WTC11 (cell line): Measurements from ENCODE around the gene RFLNA. TPM values are rescaled to one million over a fixed set of nuclear protein-coding genes. Genes with fewer than 3 reads are reported as not detected.

Experiments
- ATAC-seq: fragments of 200-7000 bp; cut with Tn5 transposase; 2 replicates; pipeline ENCODE4 v1.10.0; 2021; ENCODE audit warnings: mild to moderate bottlenecking, moderate library complexity
- CTCF ChIA-PET: fragments of 300-600 bp; sonication (Branson Sonifier 250); formaldehyde crosslinking; loops from one replicate; lab custom pipeline; 2021; ENCODE audit warnings: antibody characterized with exemption; lab: Charles Lee
- POLR2A ChIA-PET: fragments of 350-600 bp; sonication (Branson Sonifier 250); formaldehyde crosslinking; loops from one replicate; lab custom pipeline; 2021; ENCODE audit warnings: antibody characterized with exemption; lab: Charles Lee
- DNase-seq: peaks from one replicate; pipeline ENCODE4 v3.0.0; 2021; ENCODE audit warnings: low spot score
- H3K27ac Mint-ChIP-seq: 2 replicates; pipeline ENCODE4 v1.8.0; 2021; ENCODE audit warnings: mixed read lengths
- H3K27me3 Mint-ChIP-seq: 2 replicates; pipeline ENCODE4 v1.8.0; 2021; ENCODE audit warnings: low read depth, mild to moderate bottlenecking, moderate library complexity, mixed read lengths
- H3K36me3 Mint-ChIP-seq: 2 replicates; pipeline ENCODE4 v1.8.0; 2021; ENCODE audit warnings: mixed read lengths
- H3K4me1 Mint-ChIP-seq: 2 replicates; pipeline ENCODE4 v1.8.0; 2022; ENCODE audit warnings: mixed read lengths
- H3K4me3 Mint-ChIP-seq: 2 replicates; pipeline ENCODE4 v1.8.0; 2021; ENCODE audit warnings: mild to moderate bottlenecking, moderate library complexity, mixed read lengths
- H3K9me3 Mint-ChIP-seq: 2 replicates; pipeline ENCODE4 v1.8.0; 2021; ENCODE audit warnings: mixed read lengths
- CREB1 ChIP-seq: sonication (generic); formaldehyde crosslinking; IDR thresholded peaks from 2 replicates; pipeline ENCODE4 v1.8.0; 2023; ENCODE audit warnings: mild to moderate bottlenecking, missing genetic modification reagents
- EMX1 ChIP-seq: fragments of 250-450 bp; sonication (Bioruptor Pico); IDR thresholded peaks from 2 replicates; pipeline ENCODE4 v1.8.0; 2021; ENCODE audit warnings: mild to moderate bottlenecking
- ETV6 ChIP-seq: sonication (generic); formaldehyde crosslinking; IDR thresholded peaks from 2 replicates; pipeline ENCODE4 v1.8.1; 2022; ENCODE audit warnings: mild to moderate bottlenecking, missing genetic modification reagents
- GRHL2 ChIP-seq: fragments of 250-450 bp; sonication (Bioruptor Pico); IDR thresholded peaks from 2 replicates; pipeline ENCODE4 v1.8.0; 2022; ENCODE audit warnings: mild to moderate bottlenecking, moderate library complexity; ENCODE audit not compliant: insufficient replicate concordance, severe bottlenecking
- HMGA2 ChIP-seq: fragments of 250-450 bp; sonication (Bioruptor Pico); IDR thresholded peaks from 2 replicates; pipeline ENCODE4 v1.4.0; 2021; ENCODE audit warnings: mild to moderate bottlenecking, moderate library complexity
- MYBL2 ChIP-seq: sonication (generic); formaldehyde crosslinking; IDR thresholded peaks from 2 replicates; pipeline ENCODE4 v1.8.1; 2023; ENCODE audit warnings: mild to moderate bottlenecking, moderate library complexity, missing genetic modification reagents
- NR2C2 ChIP-seq: sonication (generic); formaldehyde crosslinking; IDR thresholded peaks from 2 replicates; pipeline ENCODE4 v1.8.0; 2022; ENCODE audit warnings: mild to moderate bottlenecking, missing genetic modification reagents
- RORB ChIP-seq: fragments of 250-450 bp; sonication (Bioruptor Pico); IDR thresholded peaks from 2 replicates; pipeline ENCODE4 v1.9.0; 2021; ENCODE audit warnings: mild to moderate bottlenecking
- SMAD4 ChIP-seq: sonication (generic); formaldehyde crosslinking; IDR thresholded peaks from 2 replicates; pipeline ENCODE4 v1.8.0; 2022; ENCODE audit warnings: mild to moderate bottlenecking, missing genetic modification reagents
- TEAD1 ChIP-seq: sonication (generic); formaldehyde crosslinking; IDR thresholded peaks from 2 replicates; pipeline ENCODE4 v1.8.0; 2022; ENCODE audit warnings: mild to moderate bottlenecking, missing genetic modification reagents
- TP53 ChIP-seq: sonication (generic); formaldehyde crosslinking; IDR thresholded peaks from 2 replicates; pipeline ENCODE4 v1.8.1; 2023; ENCODE audit warnings: mild to moderate bottlenecking, missing genetic modification reagents
- ZNF138 ChIP-seq: sonication (generic); formaldehyde crosslinking; conservative IDR thresholded peaks from 2 replicates; pipeline ENCODE4 v1.8.1; 2022; ENCODE audit warnings: mild to moderate bottlenecking, moderate library complexity, missing genetic modification reagents
- ZNF219 ChIP-seq: sonication (generic); formaldehyde crosslinking; IDR thresholded peaks from 2 replicates; pipeline ENCODE4 v1.8.0; 2023; ENCODE audit warnings: missing genetic modification reagents, mild to moderate bottlenecking, borderline replicate concordance
- ZNF423 ChIP-seq: fragments of 250-450 bp; sonication (Bioruptor Pico); IDR thresholded peaks from 2 replicates; pipeline ENCODE4 v2.1.2; 2022; ENCODE audit warnings: mild to moderate bottlenecking, moderate library complexity
- total RNA-seq: library from RNA; stranded (reverse); gene quantifications from 3 replicates; pipeline ENCODE4 v1.2.3, GENCODE V29; 2021
- TF ChIP-seq, protein P1 (sequence below): sonication (generic); formaldehyde crosslinking; IDR thresholded peaks from 2 replicates; pipeline ENCODE4 v1.8.1; 2022; ENCODE audit warnings: low read depth, missing genetic modification reagents, borderline replicate concordance
- TF ChIP-seq, protein P2 (sequence below): sonication (generic); formaldehyde crosslinking; IDR thresholded peaks from 2 replicates; pipeline ENCODE4 v1.8.1; 2022; ENCODE audit warnings: missing genetic modification reagents, borderline replicate concordance
- TF ChIP-seq, protein P3 (sequence below): sonication (generic); formaldehyde crosslinking; IDR thresholded peaks from 2 replicates; pipeline ENCODE4 v1.8.0; 2022; ENCODE audit warnings: mild to moderate bottlenecking, missing genetic modification reagents
- TF ChIP-seq, protein P4 (sequence below): sonication (generic); formaldehyde crosslinking; IDR thresholded peaks from 2 replicates; pipeline ENCODE4 v1.8.0; 2022; ENCODE audit warnings: mild to moderate bottlenecking, missing genetic modification reagents
- TF ChIP-seq, protein P5 (sequence below): fragments of 200-600 bp; IDR thresholded peaks from 2 replicates; pipeline ENCODE4 v1.8.0; 2022; ENCODE audit warnings: antibody characterized with exemption
- TF ChIP-seq, protein P6 (sequence below): sonication (generic); formaldehyde crosslinking; IDR thresholded peaks from 2 replicates; pipeline ENCODE4 v1.8.0; 2023; ENCODE audit warnings: mild to moderate bottlenecking, missing genetic modification reagents
- TF ChIP-seq, protein P7 (sequence below): fragments of 250-450 bp; sonication (Bioruptor Pico); IDR thresholded peaks from 2 replicates; pipeline ENCODE4 v2.1.2; 2022; ENCODE audit warnings: mild to moderate bottlenecking, moderate library complexity

Gene RFLNA
- total RNA-seq, 1 experiment from 2014 or later = 6.3 TPM

DNA sequence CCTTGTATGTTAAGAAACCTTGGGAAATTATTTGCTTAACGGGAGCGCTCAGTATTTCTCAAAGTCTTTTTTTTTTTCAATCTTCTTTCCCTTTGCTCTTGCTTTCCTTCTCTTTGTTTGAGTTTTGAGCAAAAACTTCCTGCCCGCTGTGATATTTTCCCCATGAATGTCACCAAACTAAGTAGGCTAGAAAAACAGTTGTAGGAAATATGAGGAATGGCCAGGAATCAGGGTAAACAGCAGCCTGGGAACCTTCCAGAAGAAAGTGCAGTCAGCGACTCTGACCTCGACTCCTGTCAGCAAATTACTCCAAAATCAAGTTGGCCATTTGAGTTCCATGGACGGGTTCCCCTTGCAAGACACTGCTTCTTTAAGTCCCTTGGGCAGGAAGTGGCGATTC is 11.6 kb upstream of the RFLNA start:
- ChIA-PET POLR2A (no interaction called here), CTCF (interaction anchor here (0.8 kb wide), 1 partner anchor 10 kb away, joined by 3 read pairs; no protein-coding TSS in a partner anchor)
- Mint-ChIP-seq H3K4me1 (peaks cover 20% of the 10 kb centered on the region), H3K9me3 (peaks cover 33% of the 10 kb centered on the region), H3K27me3 (peaks cover 36% of the 10 kb centered on the region), H3K4me3 (no peak overlapping the region), H3K27ac (no peak overlapping the region), H3K36me3 (peaks cover 22% of the 10 kb centered on the region)
- DNase-seq (no peak), ATAC-seq (no peak)
- TF ChIP-seq TP53 (CRISPR knock-in tag) = no peak
- no peak for TF ChIP-seq ZNF423 (CRISPR knock-in tag)
- TF ChIP-seq CREB1 (CRISPR knock-in tag) = no peak
- no peak for TF ChIP-seq HMGA2 (CRISPR knock-in tag)
- TF ChIP-seq RORB (CRISPR knock-in tag) = no peak
- TF ChIP-seq ZNF219 (CRISPR knock-in tag) = no peak
- TF ChIP-seq, protein P1, sequence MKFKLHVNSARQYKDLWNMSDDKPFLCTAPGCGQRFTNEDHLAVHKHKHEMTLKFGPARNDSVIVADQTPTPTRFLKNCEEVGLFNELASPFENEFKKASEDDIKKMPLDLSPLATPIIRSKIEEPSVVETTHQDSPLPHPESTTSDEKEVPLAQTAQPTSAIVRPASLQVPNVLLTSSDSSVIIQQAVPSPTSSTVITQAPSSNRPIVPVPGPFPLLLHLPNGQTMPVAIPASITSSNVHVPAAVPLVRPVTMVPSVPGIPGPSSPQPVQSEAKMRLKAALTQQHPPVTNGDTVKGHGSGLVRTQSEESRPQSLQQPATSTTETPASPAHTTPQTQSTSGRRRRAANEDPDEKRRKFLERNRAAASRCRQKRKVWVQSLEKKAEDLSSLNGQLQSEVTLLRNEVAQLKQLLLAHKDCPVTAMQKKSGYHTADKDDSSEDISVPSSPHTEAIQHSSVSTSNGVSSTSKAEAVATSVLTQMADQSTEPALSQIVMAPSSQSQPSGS (CRISPR knock-in tag) = no peak

DNA sequence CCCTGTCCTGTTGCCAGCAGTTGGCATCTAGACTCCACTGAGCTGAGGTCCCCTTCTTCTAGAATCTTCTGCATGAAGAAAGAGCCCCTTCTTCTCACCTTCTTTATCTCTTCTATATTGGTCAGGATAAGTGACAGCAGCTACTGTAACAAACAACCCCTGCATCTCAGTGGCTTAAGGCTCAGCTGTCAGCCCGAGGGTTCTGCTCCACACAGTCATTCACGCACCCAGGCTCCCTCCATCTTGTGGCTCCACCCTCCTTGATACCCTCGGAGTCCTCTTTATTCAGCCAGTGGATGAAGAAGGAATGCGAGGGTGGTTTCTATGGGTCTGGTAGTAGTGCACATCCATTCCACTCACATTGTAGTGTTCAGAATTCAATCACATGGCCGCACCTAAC is 10.5 kb upstream of the RFLNA start:
- ChIA-PET POLR2A (no interaction called here), CTCF (interaction anchor here (0.8 kb wide), 1 partner anchor 11 kb away, joined by 3 read pairs; no protein-coding TSS in a partner anchor)
- no peak for ATAC-seq
- no peak overlapping the region for H3K4me3 Mint-ChIP-seq
- H3K9me3 Mint-ChIP-seq = peaks cover 36% of the 10 kb centered on the region
- H3K27me3 Mint-ChIP-seq = peaks cover 36% of the 10 kb centered on the region
- DNase-seq = no peak
- peaks cover 22% of the 10 kb centered on the region for H3K36me3 Mint-ChIP-seq
- H3K27ac Mint-ChIP-seq = no peak overlapping the region
- H3K4me1 Mint-ChIP-seq = peaks cover 10% of the 10 kb centered on the region
- TF ChIP-seq GRHL2 = no peak
- TF ChIP-seq, protein P2, sequence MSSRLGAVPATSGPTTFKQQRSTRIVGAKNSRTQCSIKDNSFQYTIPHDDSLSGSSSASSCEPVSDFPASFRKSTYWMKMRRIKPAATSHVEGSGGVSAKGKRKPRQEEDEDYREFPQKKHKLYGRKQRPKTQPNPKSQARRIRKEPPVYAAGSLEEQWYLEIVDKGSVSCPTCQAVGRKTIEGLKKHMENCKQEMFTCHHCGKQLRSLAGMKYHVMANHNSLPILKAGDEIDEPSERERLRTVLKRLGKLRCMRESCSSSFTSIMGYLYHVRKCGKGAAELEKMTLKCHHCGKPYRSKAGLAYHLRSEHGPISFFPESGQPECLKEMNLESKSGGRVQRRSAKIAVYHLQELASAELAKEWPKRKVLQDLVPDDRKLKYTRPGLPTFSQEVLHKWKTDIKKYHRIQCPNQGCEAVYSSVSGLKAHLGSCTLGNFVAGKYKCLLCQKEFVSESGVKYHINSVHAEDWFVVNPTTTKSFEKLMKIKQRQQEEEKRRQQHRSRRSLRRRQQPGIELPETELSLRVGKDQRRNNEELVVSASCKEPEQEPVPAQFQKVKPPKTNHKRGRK (CRISPR knock-in tag) = no peak
- no peak for TF ChIP-seq SMAD4 (CRISPR knock-in tag)
- TF ChIP-seq, protein P3, sequence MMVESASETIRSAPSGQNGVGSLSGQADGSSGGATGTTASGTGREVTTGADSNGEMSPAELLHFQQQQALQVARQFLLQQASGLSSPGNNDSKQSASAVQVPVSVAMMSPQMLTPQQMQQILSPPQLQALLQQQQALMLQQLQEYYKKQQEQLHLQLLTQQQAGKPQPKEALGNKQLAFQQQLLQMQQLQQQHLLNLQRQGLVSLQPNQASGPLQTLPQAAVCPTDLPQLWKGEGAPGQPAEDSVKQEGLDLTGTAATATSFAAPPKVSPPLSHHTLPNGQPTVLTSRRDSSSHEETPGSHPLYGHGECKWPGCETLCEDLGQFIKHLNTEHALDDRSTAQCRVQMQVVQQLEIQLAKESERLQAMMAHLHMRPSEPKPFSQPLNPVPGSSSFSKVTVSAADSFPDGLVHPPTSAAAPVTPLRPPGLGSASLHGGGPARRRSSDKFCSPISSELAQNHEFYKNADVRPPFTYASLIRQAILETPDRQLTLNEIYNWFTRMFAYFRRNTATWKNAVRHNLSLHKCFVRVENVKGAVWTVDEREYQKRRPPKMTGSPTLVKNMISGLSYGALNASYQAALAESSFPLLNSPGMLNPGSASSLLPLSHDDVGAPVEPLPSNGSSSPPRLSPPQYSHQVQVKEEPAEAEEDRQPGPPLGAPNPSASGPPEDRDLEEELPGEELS = no peak
- TF ChIP-seq ETV6 (CRISPR knock-in tag) = no peak
- no peak for TF ChIP-seq TEAD1 (CRISPR knock-in tag)
- no peak for TF ChIP-seq ZNF138 (CRISPR knock-in tag)
- TF ChIP-seq NR2C2 (CRISPR knock-in tag) = no peak
- TF ChIP-seq RORB (CRISPR knock-in tag) = no peak
- TF ChIP-seq TP53 (CRISPR knock-in tag) = no peak
- no peak for TF ChIP-seq EMX1 (CRISPR knock-in tag)
- TF ChIP-seq, protein P4, sequence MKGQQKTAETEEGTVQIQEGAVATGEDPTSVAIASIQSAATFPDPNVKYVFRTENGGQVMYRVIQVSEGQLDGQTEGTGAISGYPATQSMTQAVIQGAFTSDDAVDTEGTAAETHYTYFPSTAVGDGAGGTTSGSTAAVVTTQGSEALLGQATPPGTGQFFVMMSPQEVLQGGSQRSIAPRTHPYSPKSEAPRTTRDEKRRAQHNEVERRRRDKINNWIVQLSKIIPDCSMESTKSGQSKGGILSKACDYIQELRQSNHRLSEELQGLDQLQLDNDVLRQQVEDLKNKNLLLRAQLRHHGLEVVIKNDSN (CRISPR knock-in tag) = no peak
- TF ChIP-seq MYBL2 (CRISPR knock-in tag) = no peak
- no peak for TF ChIP-seq ZNF423 (CRISPR knock-in tag)
- TF ChIP-seq, protein P5, sequence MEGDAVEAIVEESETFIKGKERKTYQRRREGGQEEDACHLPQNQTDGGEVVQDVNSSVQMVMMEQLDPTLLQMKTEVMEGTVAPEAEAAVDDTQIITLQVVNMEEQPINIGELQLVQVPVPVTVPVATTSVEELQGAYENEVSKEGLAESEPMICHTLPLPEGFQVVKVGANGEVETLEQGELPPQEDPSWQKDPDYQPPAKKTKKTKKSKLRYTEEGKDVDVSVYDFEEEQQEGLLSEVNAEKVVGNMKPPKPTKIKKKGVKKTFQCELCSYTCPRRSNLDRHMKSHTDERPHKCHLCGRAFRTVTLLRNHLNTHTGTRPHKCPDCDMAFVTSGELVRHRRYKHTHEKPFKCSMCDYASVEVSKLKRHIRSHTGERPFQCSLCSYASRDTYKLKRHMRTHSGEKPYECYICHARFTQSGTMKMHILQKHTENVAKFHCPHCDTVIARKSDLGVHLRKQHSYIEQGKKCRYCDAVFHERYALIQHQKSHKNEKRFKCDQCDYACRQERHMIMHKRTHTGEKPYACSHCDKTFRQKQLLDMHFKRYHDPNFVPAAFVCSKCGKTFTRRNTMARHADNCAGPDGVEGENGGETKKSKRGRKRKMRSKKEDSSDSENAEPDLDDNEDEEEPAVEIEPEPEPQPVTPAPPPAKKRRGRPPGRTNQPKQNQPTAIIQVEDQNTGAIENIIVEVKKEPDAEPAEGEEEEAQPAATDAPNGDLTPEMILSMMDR = no peak
- TF ChIP-seq, protein P6, sequence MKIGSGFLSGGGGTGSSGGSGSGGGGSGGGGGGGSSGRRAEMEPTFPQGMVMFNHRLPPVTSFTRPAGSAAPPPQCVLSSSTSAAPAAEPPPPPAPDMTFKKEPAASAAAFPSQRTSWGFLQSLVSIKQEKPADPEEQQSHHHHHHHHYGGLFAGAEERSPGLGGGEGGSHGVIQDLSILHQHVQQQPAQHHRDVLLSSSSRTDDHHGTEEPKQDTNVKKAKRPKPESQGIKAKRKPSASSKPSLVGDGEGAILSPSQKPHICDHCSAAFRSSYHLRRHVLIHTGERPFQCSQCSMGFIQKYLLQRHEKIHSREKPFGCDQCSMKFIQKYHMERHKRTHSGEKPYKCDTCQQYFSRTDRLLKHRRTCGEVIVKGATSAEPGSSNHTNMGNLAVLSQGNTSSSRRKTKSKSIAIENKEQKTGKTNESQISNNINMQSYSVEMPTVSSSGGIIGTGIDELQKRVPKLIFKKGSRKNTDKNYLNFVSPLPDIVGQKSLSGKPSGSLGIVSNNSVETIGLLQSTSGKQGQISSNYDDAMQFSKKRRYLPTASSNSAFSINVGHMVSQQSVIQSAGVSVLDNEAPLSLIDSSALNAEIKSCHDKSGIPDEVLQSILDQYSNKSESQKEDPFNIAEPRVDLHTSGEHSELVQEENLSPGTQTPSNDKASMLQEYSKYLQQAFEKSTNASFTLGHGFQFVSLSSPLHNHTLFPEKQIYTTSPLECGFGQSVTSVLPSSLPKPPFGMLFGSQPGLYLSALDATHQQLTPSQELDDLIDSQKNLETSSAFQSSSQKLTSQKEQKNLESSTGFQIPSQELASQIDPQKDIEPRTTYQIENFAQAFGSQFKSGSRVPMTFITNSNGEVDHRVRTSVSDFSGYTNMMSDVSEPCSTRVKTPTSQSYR (CRISPR knock-in tag) = no peak
- TF ChIP-seq, protein P7, sequence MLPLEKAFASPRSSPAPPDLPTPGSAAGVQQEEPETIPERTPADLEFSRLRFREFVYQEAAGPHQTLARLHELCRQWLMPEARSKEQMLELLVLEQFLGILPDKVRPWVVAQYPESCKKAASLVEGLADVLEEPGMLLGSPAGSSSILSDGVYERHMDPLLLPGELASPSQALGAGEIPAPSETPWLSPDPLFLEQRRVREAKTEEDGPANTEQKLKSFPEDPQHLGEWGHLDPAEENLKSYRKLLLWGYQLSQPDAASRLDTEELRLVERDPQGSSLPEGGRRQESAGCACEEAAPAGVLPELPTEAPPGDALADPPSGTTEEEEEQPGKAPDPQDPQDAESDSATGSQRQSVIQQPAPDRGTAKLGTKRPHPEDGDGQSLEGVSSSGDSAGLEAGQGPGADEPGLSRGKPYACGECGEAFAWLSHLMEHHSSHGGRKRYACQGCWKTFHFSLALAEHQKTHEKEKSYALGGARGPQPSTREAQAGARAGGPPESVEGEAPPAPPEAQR = no peak
